OCI-LY7 (cell line): Measurements from ENCODE around the gene FHIT. TPM values are rescaled to one million over a fixed set of nuclear protein-coding genes. Genes with fewer than 3 reads are reported as not detected.

Experiments used
- BruUV-seq: library from RNA; stranded (reverse); fragments of 400-500 nt; replicated peaks from 2 replicates; lab custom pipeline; 2021; lab: Mats Ljungman, UMichigan
- CTCF ChIA-PET: fragments of 300-600 bp; sonication (Branson Sonifier 250); formaldehyde crosslinking; loops from one replicate; lab custom pipeline; 2022; ENCODE audit warnings: antibody characterized with exemption; ENCODE audit not compliant: unreplicated experiment; lab: Charles Lee
- POLR2A ChIA-PET: fragments of 300-600 bp; sonication (Branson Sonifier 250); formaldehyde crosslinking; loops from one replicate; lab custom pipeline; 2022; ENCODE audit warnings: antibody characterized with exemption; lab: Charles Lee
- DNase-seq: peaks from one replicate; pipeline ENCODE4 v3.0.0-alpha.2; 2015; ENCODE audit warnings: low spot score
- H2AFZ ChIP-seq: fragments of 200-600 bp; sonication (generic), shearing (Covaris generic); 2 replicates; pipeline ENCODE4 v1.6.1; 2014; ENCODE audit warnings: mild to moderate bottlenecking, antibody characterized with exemption, low read length, moderate library complexity
- H3K27ac ChIP-seq: fragments of 200-600 bp; sonication (generic); 2 replicates; pipeline ENCODE4 v1.5.1; 2014; ENCODE audit warnings: mixed run types, low read depth, mild to moderate bottlenecking, moderate library complexity, low read length, inconsistent platforms; ENCODE audit not compliant: poor library complexity, severe bottlenecking
- H3K36me3 ChIP-seq: fragments of 200-600 bp; sonication (generic); 2 replicates; pipeline ENCODE4 v1.6.1; 2014; ENCODE audit warnings: mild to moderate bottlenecking, antibody characterized with exemption, low read length, moderate library complexity, mixed read lengths; ENCODE audit not compliant: insufficient read depth
- H3K4me1 ChIP-seq: fragments of 200-600 bp; sonication (generic); 2 replicates; pipeline ENCODE4 v1.5.1; 2014; ENCODE audit warnings: mild to moderate bottlenecking, low read length; ENCODE audit not compliant: insufficient read depth, poor library complexity, severe bottlenecking
- H3K4me2 ChIP-seq: fragments of 200-600 bp; sonication (generic); 2 replicates; pipeline ENCODE4 v1.6.1; 2014; ENCODE audit warnings: mild to moderate bottlenecking, low read length
- H3K4me3 ChIP-seq: fragments of 200-600 bp; sonication (generic); 2 replicates; pipeline ENCODE4 v1.5.1; 2014; ENCODE audit warnings: mild to moderate bottlenecking, low read depth, low read length; ENCODE audit not compliant: poor library complexity, severe bottlenecking
- H3K79me2 ChIP-seq: fragments of 200-600 bp; sonication (generic); 2 replicates; pipeline ENCODE4 v1.6.1; 2016; ENCODE audit warnings: low read depth, mild to moderate bottlenecking, low read length, moderate library complexity, mixed read lengths; ENCODE audit not compliant: insufficient read depth
- H3K9me2 ChIP-seq: fragments of 200-600 bp; sonication (generic); 2 replicates; pipeline ENCODE4 v1.6.1; 2016; ENCODE audit warnings: mild to moderate bottlenecking, low read length, mixed read lengths; ENCODE audit not compliant: insufficient read depth
- H3K9me3 ChIP-seq: fragments of 200-600 bp; sonication (generic); 2 replicates; pipeline ENCODE4 v1.6.1; 2014; ENCODE audit warnings: mild to moderate bottlenecking, mixed run types, low read length, mixed read lengths
- H4K20me1 ChIP-seq: fragments of 200-600 bp; sonication (generic); 2 replicates; pipeline ENCODE4 v1.6.1; 2014; ENCODE audit warnings: mild to moderate bottlenecking, antibody characterized with exemption, low read length, moderate library complexity, mixed read lengths; ENCODE audit not compliant: insufficient read depth
- EZH2phosphoT487 ChIP-seq: fragments of 200-600 bp; sonication (generic); IDR thresholded peaks from 2 replicates; pipeline ENCODE4 v1.6.1; 2018; ENCODE audit warnings: low read depth, borderline replicate concordance, mild to moderate bottlenecking, mixed run types, antibody characterized with exemption, low read length, moderate library complexity, mixed read lengths
- intact Hi-C: fragments of 100-400 bp; cut with micrococcal nuclease; formaldehyde crosslinking; loops from one replicate; pipeline ENCODE4 v1.10.0; 2022; ENCODE audit not compliant: unreplicated experiment
- total RNA-seq, 2 experiments: library from RNA; depleted of rRNA in 1 of 2; stranded (reverse); fragments of >200 nt in 1 of 2; shearing (Covaris generic) in 1 of 2; gene quantifications; 2 replicates each; pipeline ENCODE4 v1.2.3, GENCODE V29; 2014 to 2022
- TF ChIP-seq, protein P1 (sequence below): fragments of 200-600 bp; sonication (generic); conservative IDR thresholded peaks from 2 replicates; pipeline ENCODE4 v1.5.1; 2014; ENCODE audit warnings: mild to moderate bottlenecking, antibody characterized with exemption, low read length, moderate library complexity, mixed read lengths

Gene FHIT
- total RNA-seq, 2 experiments from 2014 or later: 5.0 to 10.9 TPM

DNA sequence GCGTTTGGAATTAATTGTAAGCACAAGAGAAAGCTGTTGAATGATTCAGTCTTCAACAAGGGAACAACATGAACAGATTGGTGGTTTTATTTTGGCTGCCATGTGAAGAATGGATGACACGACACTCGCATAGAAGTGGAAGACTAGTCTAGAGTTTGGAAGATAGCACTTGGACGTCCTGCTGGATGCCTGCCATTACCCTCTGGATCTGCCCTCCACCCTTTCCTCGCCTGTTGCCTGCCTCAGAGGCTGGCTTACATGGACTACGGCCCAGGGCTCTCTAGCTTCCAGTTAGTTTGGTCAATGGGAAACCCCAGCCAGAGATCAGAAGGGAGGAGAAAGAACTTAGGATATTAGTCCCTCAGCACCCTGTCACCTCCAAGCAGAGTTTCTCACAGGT is 493.5 kb downstream of the FHIT start:
- no peak overlapping the region for H2AFZ ChIP-seq
- H4K20me1 ChIP-seq: no peaks in the 10 kb centered on the region
- BruUV-seq: no TSS peak
- intact Hi-C loops: no loop called here
- H3K4me1 ChIP-seq: no peaks in the 10 kb centered on the region
- no peaks in the 10 kb centered on the region for H3K9me2 ChIP-seq
- POLR2A ChIA-PET: interaction anchor here (0.7 kb wide), 1 partner anchor 11 kb away, joined by 3 read pairs; no protein-coding TSS in a partner anchor
- no peak for TF ChIP-seq EZH2phosphoT487
- TF ChIP-seq, protein P1, sequence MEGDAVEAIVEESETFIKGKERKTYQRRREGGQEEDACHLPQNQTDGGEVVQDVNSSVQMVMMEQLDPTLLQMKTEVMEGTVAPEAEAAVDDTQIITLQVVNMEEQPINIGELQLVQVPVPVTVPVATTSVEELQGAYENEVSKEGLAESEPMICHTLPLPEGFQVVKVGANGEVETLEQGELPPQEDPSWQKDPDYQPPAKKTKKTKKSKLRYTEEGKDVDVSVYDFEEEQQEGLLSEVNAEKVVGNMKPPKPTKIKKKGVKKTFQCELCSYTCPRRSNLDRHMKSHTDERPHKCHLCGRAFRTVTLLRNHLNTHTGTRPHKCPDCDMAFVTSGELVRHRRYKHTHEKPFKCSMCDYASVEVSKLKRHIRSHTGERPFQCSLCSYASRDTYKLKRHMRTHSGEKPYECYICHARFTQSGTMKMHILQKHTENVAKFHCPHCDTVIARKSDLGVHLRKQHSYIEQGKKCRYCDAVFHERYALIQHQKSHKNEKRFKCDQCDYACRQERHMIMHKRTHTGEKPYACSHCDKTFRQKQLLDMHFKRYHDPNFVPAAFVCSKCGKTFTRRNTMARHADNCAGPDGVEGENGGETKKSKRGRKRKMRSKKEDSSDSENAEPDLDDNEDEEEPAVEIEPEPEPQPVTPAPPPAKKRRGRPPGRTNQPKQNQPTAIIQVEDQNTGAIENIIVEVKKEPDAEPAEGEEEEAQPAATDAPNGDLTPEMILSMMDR: no peak
- H3K27ac ChIP-seq: no peak overlapping the region
- no peaks in the 10 kb centered on the region for H3K36me3 ChIP-seq
- no peaks in the 10 kb centered on the region for H3K79me2 ChIP-seq
- H3K9me3 ChIP-seq: no peaks in the 10 kb centered on the region
- H3K4me2 ChIP-seq: no peak overlapping the region
- H3K4me3 ChIP-seq: no peak overlapping the region
- no peak for DNase-seq
- CTCF ChIA-PET: no interaction called here

DNA sequence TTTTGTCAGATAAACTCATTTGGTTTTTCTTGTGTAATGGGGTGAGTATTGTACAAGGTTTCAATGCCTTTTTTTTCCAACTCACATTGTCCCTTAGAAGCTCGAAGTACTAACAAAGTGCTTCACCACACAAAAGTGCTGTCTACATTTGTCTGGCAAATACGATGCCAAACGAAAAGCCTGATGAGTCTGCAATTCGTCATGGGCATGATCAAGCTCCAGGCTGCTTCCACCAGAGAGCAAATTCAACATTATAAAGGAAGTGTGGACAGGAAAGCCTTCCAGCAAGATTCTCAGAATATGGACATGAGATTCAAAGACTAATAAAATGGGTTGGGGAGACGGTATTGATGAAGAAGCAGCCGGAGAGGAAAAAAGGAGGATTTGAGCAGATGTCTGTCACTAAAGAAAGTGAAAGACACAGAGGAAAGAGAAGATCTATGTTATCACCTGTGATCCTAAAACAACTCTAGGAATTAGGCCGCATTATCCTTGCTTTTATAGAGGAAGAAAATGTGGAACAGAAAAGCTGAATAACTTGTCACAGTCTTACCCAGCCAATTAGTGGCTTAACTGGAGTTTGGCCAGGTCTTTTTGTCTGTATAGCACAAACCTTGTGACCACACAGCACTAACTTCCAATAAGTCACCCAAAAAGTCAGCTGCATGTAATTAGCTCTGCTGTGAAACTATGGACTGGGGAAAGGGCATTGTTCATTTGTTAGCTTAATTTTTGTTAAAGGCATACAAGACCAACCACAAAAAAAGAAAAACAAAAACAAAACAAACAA is 494.8 kb downstream of the FHIT start:
- no peaks in the 10 kb centered on the region for H3K36me3 ChIP-seq
- H4K20me1 ChIP-seq: no peaks in the 10 kb centered on the region
- CTCF ChIA-PET: no interaction called here
- H3K27ac ChIP-seq: no peak overlapping the region
- no peaks in the 10 kb centered on the region for H3K9me2 ChIP-seq
- H3K4me2 ChIP-seq: no peak overlapping the region
- DNase-seq: no peak
- H3K4me1 ChIP-seq: no peaks in the 10 kb centered on the region
- H3K9me3 ChIP-seq: no peaks in the 10 kb centered on the region
- BruUV-seq: no TSS peak
- POLR2A ChIA-PET: no interaction called here
- intact Hi-C loops: no loop called here
- H3K4me3 ChIP-seq: no peak overlapping the region
- H3K79me2 ChIP-seq: no peaks in the 10 kb centered on the region
- H2AFZ ChIP-seq: no peak overlapping the region
- no peak for TF ChIP-seq EZH2phosphoT487
- TF ChIP-seq, protein P1: no peak

DNA sequence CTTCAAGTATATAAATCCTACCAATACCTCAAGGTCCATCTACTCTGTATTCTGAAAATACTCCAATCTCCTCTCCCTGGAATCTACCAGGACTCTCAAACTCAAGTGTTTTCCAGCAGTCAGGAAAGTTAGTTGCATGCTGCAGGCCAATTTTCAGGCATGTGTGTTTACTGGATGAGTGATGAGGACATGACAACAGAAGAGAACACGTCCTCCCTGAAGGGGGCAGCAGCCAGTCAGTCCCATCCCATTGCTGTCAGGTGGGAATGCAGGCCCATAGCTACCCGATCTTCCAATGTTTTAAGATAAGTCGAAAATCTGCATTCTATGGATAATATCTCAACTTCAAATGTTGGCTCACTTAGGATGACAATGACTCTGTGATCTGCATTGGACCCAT is 496.2 kb downstream of the FHIT start:
- Histone ChIP-seq H3K9me3 (no peaks in the 10 kb centered on the region), H3K79me2 (no peaks in the 10 kb centered on the region), H3K27ac (no peak overlapping the region), H2AFZ (no peak overlapping the region), H4K20me1 (no peaks in the 10 kb centered on the region), H3K36me3 (no peaks in the 10 kb centered on the region), H3K4me3 (no peak overlapping the region), H3K4me1 (no peaks in the 10 kb centered on the region), H3K4me2 (no peak overlapping the region), H3K9me2 (no peaks in the 10 kb centered on the region)
- ChIA-PET CTCF (no interaction called here), POLR2A (no interaction called here)
- no TSS peak for BruUV-seq
- no peak for TF ChIP-seq EZH2phosphoT487
- TF ChIP-seq, protein P1: no peak; the same call in 1 of the 2 replicates
- intact Hi-C loops: no loop called here
- no peak for DNase-seq
